BLaER1 treated with 17β-estradiol and CSF1 and Interleukin-3, amounts not matched to agents 10 nM and 100 nM (cell line): ENCODE data around the gene ESR1.

Experiments
- H3K27ac ChIP-seq, 11 experiments: shearing (Covaris generic); formaldehyde crosslinking; 2 replicates each; pipeline ENCODE4 v1.8.1; 2022
- H3K27me3 ChIP-seq, 11 experiments: shearing (Covaris generic); formaldehyde crosslinking; 2 replicates each; pipeline ENCODE4 v1.8.1; 2022
- H3K36me3 ChIP-seq, 11 experiments: shearing (Covaris generic); formaldehyde crosslinking; 2 replicates each; pipeline ENCODE4 v1.8.1; 2022
- H3K4me1 ChIP-seq, 10 experiments: shearing (Covaris generic); formaldehyde crosslinking; 2 replicates each; pipeline ENCODE4 v1.8.1; 2022
- H3K4me2 ChIP-seq, 11 experiments: shearing (Covaris generic); formaldehyde crosslinking; 2 replicates each; pipeline ENCODE4 v1.8.1; 2022
- H3K4me3 ChIP-seq, 10 experiments: shearing (Covaris generic); formaldehyde crosslinking; 2 replicates each; pipeline ENCODE4 v1.8.1; 2022
- H3K9ac ChIP-seq, 11 experiments: shearing (Covaris generic); formaldehyde crosslinking; 2 replicates each; pipeline ENCODE4 v1.8.1; 2022
- H3K9me3 ChIP-seq, 11 experiments: shearing (Covaris generic); formaldehyde crosslinking; replicated peaks in 1 of 11; 2 replicates each; pipeline ENCODE4 v1.8.1; 2022
- H4K20me1 ChIP-seq, 11 experiments: shearing (Covaris generic); formaldehyde crosslinking; 2 replicates each; pipeline ENCODE4 v1.8.1; 2022
- Cebpa-rat ChIP-seq, 11 experiments: shearing (Covaris generic); IDR thresholded peaks; 2 replicates each; pipeline ENCODE4 v1.8.1; 2022

Gene ESR1

GRCh38 chr6:152143359-152143758, 335.9 kb downstream of the ESR1 start:
- H3K4me3 ChIP-seq = no peak overlapping the region
- H3K4me1 ChIP-seq = peaks cover 0 to 8% (median 0%) of the 10 kb centered on the region in 10 experiments; a peak in 4 of 20 replicates
- H3K9ac ChIP-seq = no peak overlapping the region
- no peaks in the 10 kb centered on the region for H3K9me3 ChIP-seq
- H3K36me3 ChIP-seq = peaks cover 11 to 95% (median 41%) of the 10 kb centered on the region in 11 experiments; a peak in 18 of 22 replicates
- no peak for TF ChIP-seq Cebpa-rat (IDR thresholded peaks at IDR 0.05)
- H3K27ac ChIP-seq = no peak overlapping the region
- H4K20me1 ChIP-seq = no peaks in the 10 kb centered on the region
- no peak overlapping the region for H3K4me2 ChIP-seq
- H3K27me3 ChIP-seq = no peaks in the 10 kb centered on the region

- Histone ChIP-seq H4K20me1 (no peaks in the 10 kb centered on the region), H3K36me3 (peaks cover 20 to 96% (median 55%) of the 10 kb centered on the region in 11 experiments), H3K4me3 (no peak overlapping the region), H3K4me2 (no peak overlapping the region), H3K4me1 (peaks cover 0 to 8% (median 0%) of the 10 kb centered on the region in 10 experiments; a peak in 4 of 20 replicates), H3K27me3 (no peaks in the 10 kb centered on the region), H3K9me3 (no peaks in the 10 kb centered on the region), H3K27ac (no peak overlapping the region), H3K9ac (no peak overlapping the region)
- no peak for TF ChIP-seq Cebpa-rat (IDR thresholded peaks at IDR 0.05)
Observed at GRCh38 chr6:152146385-152146784, 338.9 kb downstream of the ESR1 start.

- H3K27ac ChIP-seq = no peak overlapping the region
- H3K4me2 ChIP-seq = no peak overlapping the region
- peaks cover 26 to 97% (median 62%) of the 10 kb centered on the region in 11 experiments for H3K36me3 ChIP-seq
- H4K20me1 ChIP-seq = no peaks in the 10 kb centered on the region
- H3K9me3 ChIP-seq = no peaks in the 10 kb centered on the region
- no peaks in the 10 kb centered on the region for H3K27me3 ChIP-seq
- no peak overlapping the region for H3K9ac ChIP-seq
- no peak for TF ChIP-seq Cebpa-rat (IDR thresholded peaks at IDR 0.05)
- H3K4me1 ChIP-seq = peaks cover 0 to 8% (median 0%) of the 10 kb centered on the region in 10 experiments; a peak in 4 of 20 replicates
- H3K4me3 ChIP-seq = no peak overlapping the region
Observed at GRCh38 chr6:152147269-152147668, 339.8 kb downstream of the ESR1 start.

- no peak overlapping the region for H3K27ac ChIP-seq
- TF ChIP-seq Cebpa-rat (IDR thresholded peaks at IDR 0.05) = no peak
Observed at GRCh38 chr6:152148412-152148811, 340.9 kb downstream of the ESR1 start.

GRCh38 chr6:152150196-152150595, 342.7 kb downstream of the ESR1 start:
- H3K4me3 ChIP-seq = no peak overlapping the region
- no peak for TF ChIP-seq Cebpa-rat (IDR thresholded peaks at IDR 0.05)
- H3K4me2 ChIP-seq = no peak overlapping the region
- H3K36me3 ChIP-seq = peaks cover 26 to 97% (median 74%) of the 10 kb centered on the region in 11 experiments
- H4K20me1 ChIP-seq = no peaks in the 10 kb centered on the region; a peak in 1 of 22 replicates
- no peaks in the 10 kb centered on the region for H3K27me3 ChIP-seq
- H3K9me3 ChIP-seq = no peaks in the 10 kb centered on the region
- H3K27ac ChIP-seq = no peak overlapping the region
- H3K4me1 ChIP-seq = peaks cover 0 to 8% (median 0%) of the 10 kb centered on the region in 10 experiments; a peak in 4 of 20 replicates
- no peak overlapping the region for H3K9ac ChIP-seq

More at GRCh38 chr6:152148412-152148811, 340.9 kb downstream of the ESR1 start:
- no peak overlapping the region for H3K9ac ChIP-seq
- no peaks in the 10 kb centered on the region for H3K27me3 ChIP-seq
- H3K4me1 ChIP-seq = peaks cover 0 to 8% (median 0%) of the 10 kb centered on the region in 10 experiments; a peak in 4 of 20 replicates
- H4K20me1 ChIP-seq = no peaks in the 10 kb centered on the region
- H3K4me2 ChIP-seq = no peak overlapping the region
- H3K9me3 ChIP-seq = no peaks in the 10 kb centered on the region
- H3K4me3 ChIP-seq = no peak overlapping the region
- H3K36me3 ChIP-seq = peaks cover 26 to 98% (median 68%) of the 10 kb centered on the region in 11 experiments

- H3K4me3 ChIP-seq = no peak overlapping the region
- peaks cover 0 to 2% (median 0%) of the 10 kb centered on the region in 10 experiments; a peak in 2 of 20 replicates for H3K4me1 ChIP-seq
- H3K36me3 ChIP-seq = peaks cover 31 to 97% (median 72%) of the 10 kb centered on the region in 11 experiments
- H3K9ac ChIP-seq = no peak overlapping the region
- H3K4me2 ChIP-seq = no peak overlapping the region
- no peaks in the 10 kb centered on the region; a peak in 1 of 22 replicates for H4K20me1 ChIP-seq
- H3K9me3 ChIP-seq = no peaks in the 10 kb centered on the region
- TF ChIP-seq Cebpa-rat (IDR thresholded peaks at IDR 0.05) = no peak
- no peak overlapping the region for H3K27ac ChIP-seq
- H3K27me3 ChIP-seq = no peaks in the 10 kb centered on the region
Observed at GRCh38 chr6:152151920-152152319, 344.4 kb downstream of the ESR1 start.

GRCh38 chr6:152154559-152155356, 347.3 kb downstream of the ESR1 start:
- Histone ChIP-seq H3K4me3 (no peak overlapping the region), H4K20me1 (no peaks in the 10 kb centered on the region; a peak in 1 of 22 replicates), H3K9ac (no peak overlapping the region), H3K9me3 (no peaks in the 10 kb centered on the region), H3K27ac (no peak overlapping the region), H3K36me3 (peaks cover 17 to 69% (median 50%) of the 10 kb centered on the region in 11 experiments; a peak in 21 of 22 replicates), H3K4me1 (no peaks in the 10 kb centered on the region), H3K4me2 (no peak overlapping the region), H3K27me3 (no peaks in the 10 kb centered on the region)
- no peak for TF ChIP-seq Cebpa-rat (IDR thresholded peaks at IDR 0.05)

- Histone ChIP-seq H3K27me3 (no peaks in the 10 kb centered on the region), H3K4me1 (no peaks in the 10 kb centered on the region), H4K20me1 (no peaks in the 10 kb centered on the region; a peak in 1 of 22 replicates), H3K27ac (no peak overlapping the region), H3K4me2 (no peak overlapping the region), H3K36me3 (peaks cover 13 to 59% (median 40%) of the 10 kb centered on the region in 11 experiments; a peak in 21 of 22 replicates), H3K9ac (no peak overlapping the region), H3K4me3 (no peak overlapping the region), H3K9me3 (no peaks in the 10 kb centered on the region)
- TF ChIP-seq Cebpa-rat (IDR thresholded peaks at IDR 0.05) = no peak
Observed at GRCh38 chr6:152155792-152156191, 348.3 kb downstream of the ESR1 start.

- Histone ChIP-seq H3K9ac (no peak overlapping the region), H3K4me1 (no peaks in the 10 kb centered on the region), H3K4me2 (no peak overlapping the region), H3K4me3 (no peak overlapping the region), H4K20me1 (no peaks in the 10 kb centered on the region), H3K27me3 (no peaks in the 10 kb centered on the region), H3K27ac (no peak overlapping the region), H3K9me3 (no peaks in the 10 kb centered on the region), H3K36me3 (peaks cover 4 to 48% (median 17%) of the 10 kb centered on the region in 11 experiments; a peak in 17 of 22 replicates)
- TF ChIP-seq Cebpa-rat (IDR thresholded peaks at IDR 0.05) = no peak
Observed at GRCh38 chr6:152160346-152160745, 352.9 kb downstream of the ESR1 start.
